Vagina (tissue), 2 donors: ENCODE measurements around the gene SLC22A5. TPM values are rescaled to one million over a fixed set of nuclear protein-coding genes. Genes with fewer than 3 reads are reported as not detected.

Experiments used
- DNase-seq, 2 donors: peaks; one replicate each; pipeline ENCODE4 v3.0.0-alpha.2; 2017; ENCODE audit errors: extremely low spot score in 2 of 2
- H3K27ac ChIP-seq: fragments of 200-600 bp; sonication (generic); one replicate; pipeline ENCODE4 v1.5.1; 2019
- H3K27me3 ChIP-seq: fragments of 200-600 bp; sonication (generic); one replicate; pipeline ENCODE4 v1.5.1; 2019
- H3K36me3 ChIP-seq, 2 donors: fragments of 200-600 bp; sonication (generic); one replicate each; pipeline ENCODE4 v1.5.1; 2017 to 2019
- H3K4me1 ChIP-seq: fragments of 200-600 bp; sonication (generic); one replicate; pipeline ENCODE4 v1.5.1; 2019
- H3K4me3 ChIP-seq, 2 donors: fragments of 200-600 bp; sonication (generic); 1 replicate in 1 of 2; 2 replicates in 1 of 2; pipeline ENCODE4 v1.5.1; 2016 to 2019
- H3K9me3 ChIP-seq: fragments of 200-600 bp; sonication (generic); one replicate; pipeline ENCODE4 v1.5.1; 2019
- POLR2A ChIP-seq, 2 donors: fragments of 450-650 bp; IDR thresholded peaks; one replicate each; pipeline ENCODE4 v1.6.1; 2017; ENCODE audit warnings: antibody characterized with exemption in 2 of 2, mild to moderate bottlenecking in 2 of 2, moderate library complexity in 2 of 2
- POLR2AphosphoS5 ChIP-seq, 2 donors: sonication (generic); formaldehyde crosslinking; IDR thresholded peaks; one replicate each; pipeline ENCODE4 v1.9.0; 2017; ENCODE audit warnings: antibody characterized with exemption in 2 of 2, mild to moderate bottlenecking in 2 of 2, low read depth in 1 of 2; ENCODE audit not compliant: insufficient read depth in 1 of 2
- intact Hi-C: fragments of 100-400 bp; cut with DNase I; formaldehyde crosslinking; loops from one replicate; pipeline ENCODE4 v1.15.1; 2023
- total RNA-seq: library from RNA; depleted of rRNA; stranded (reverse); fragments of >200 nt; gene quantifications from one replicate; pipeline ENCODE4 v1.2.3, GENCODE V29; 2016
- TF ChIP-seq, protein P1 (sequence below), 3 experiments: fragments of 450-650 bp in 2 of 3; fragments of 200-600 bp in 1 of 3; sonication (generic) in 1 of 3; IDR thresholded peaks; one replicate each; pipeline ENCODE4 v1.5.1; 2017 to 2019; ENCODE audit warnings: antibody characterized with exemption in 3 of 3, mild to moderate bottlenecking in 2 of 3, moderate library complexity in 2 of 3

The SLC22A5 gene
- total RNA-seq, 1 donor from 2014 or later = 15.2 TPM

DNA sequence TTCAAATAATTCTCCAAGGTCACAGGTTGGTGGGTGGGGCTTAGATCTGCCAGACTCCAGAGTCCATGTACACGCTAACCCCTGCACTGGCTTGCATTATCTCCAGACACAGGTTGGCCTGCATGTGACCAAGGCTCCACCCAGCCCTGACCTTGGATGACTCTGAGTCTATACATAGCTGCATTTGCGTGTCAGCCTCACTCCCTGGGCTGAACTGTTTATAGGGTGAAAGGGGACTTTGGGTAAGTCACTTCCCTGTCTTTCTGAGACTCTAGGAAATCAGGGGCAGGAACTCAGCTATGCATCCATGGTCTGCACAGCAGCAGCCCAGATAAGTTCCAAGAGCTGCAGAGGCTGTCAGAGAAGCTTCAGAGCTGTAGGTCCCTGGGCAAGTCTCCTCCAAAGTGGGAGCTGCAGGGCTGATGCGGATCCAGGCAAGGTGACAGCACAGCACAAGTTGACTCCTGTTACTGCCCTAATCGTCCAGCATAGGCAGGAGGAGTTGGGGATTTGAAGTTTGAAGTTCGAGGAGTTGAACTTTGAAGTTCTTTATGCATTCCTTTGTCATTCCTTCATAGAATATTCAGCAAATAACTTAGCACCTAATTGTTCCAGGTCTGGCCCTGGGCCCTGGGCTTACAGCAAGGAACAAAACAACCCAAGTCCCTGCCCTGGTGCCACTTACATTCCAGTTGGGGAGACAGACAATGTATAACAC is 53.4 kb downstream of the SLC22A5 start:
- Histone ChIP-seq H3K9me3 (no peaks in the 10 kb centered on the region), H3K27ac (peak overlapping the region; percentile 1), H3K27me3 (no peaks in the 10 kb centered on the region), H3K36me3 (no peaks in the 10 kb centered on the region), H3K4me1 (peaks cover 98% of the 10 kb centered on the region), H3K4me3 (no peak overlapping the region)
- TF ChIP-seq POLR2A (IDR thresholded peaks at IDR 0.05) (no peak), POLR2AphosphoS5 (IDR thresholded peaks at IDR 0.05; ENCODE audit: insufficient read depth in 1 of 2, low read depth in 1 of 2) (no peak)
- TF ChIP-seq, protein P1, sequence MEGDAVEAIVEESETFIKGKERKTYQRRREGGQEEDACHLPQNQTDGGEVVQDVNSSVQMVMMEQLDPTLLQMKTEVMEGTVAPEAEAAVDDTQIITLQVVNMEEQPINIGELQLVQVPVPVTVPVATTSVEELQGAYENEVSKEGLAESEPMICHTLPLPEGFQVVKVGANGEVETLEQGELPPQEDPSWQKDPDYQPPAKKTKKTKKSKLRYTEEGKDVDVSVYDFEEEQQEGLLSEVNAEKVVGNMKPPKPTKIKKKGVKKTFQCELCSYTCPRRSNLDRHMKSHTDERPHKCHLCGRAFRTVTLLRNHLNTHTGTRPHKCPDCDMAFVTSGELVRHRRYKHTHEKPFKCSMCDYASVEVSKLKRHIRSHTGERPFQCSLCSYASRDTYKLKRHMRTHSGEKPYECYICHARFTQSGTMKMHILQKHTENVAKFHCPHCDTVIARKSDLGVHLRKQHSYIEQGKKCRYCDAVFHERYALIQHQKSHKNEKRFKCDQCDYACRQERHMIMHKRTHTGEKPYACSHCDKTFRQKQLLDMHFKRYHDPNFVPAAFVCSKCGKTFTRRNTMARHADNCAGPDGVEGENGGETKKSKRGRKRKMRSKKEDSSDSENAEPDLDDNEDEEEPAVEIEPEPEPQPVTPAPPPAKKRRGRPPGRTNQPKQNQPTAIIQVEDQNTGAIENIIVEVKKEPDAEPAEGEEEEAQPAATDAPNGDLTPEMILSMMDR (IDR thresholded peaks at IDR 0.05) = no peak
- intact Hi-C loops = no loop called here
- DNase-seq = peak in 1 of 2 donors; percentile 85

DNA sequence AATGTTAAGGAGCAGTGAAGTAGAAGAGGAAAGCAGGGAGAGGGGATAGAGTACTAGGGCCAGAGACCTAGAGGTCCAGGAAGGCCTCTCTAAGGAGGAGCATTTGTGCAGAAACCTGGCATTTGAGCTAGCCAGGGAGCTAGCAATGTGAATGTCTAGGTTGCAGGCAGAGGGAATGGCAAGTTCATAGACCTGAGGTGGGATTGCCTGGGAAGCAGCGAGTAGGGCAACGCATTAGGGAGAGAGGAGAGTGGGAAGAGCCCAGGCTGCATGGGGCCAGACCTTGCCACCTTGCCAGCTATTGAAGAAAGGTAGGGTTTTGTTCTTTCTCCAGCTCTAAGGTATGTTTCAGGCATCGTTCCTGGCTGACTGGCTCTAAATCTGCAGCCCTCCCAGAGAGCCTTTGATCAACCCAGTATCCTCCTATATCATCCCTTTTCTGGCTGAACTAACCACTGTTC is 54.0 kb downstream of the SLC22A5 start:
- H3K4me1 ChIP-seq = peaks cover 98% of the 10 kb centered on the region
- peak overlapping the region; percentile 1 for H3K27ac ChIP-seq
- peak in 1 of 2 donors; percentile 83 for DNase-seq
- H3K9me3 ChIP-seq = no peaks in the 10 kb centered on the region
- no peaks in the 10 kb centered on the region for H3K27me3 ChIP-seq
- H3K4me3 ChIP-seq = no peak overlapping the region
- intact Hi-C loops = no loop called here
- no peaks in the 10 kb centered on the region for H3K36me3 ChIP-seq
- TF ChIP-seq POLR2A (IDR thresholded peaks at IDR 0.05) (no peak), POLR2AphosphoS5 (IDR thresholded peaks at IDR 0.05; ENCODE audit: insufficient read depth in 1 of 2, low read depth in 1 of 2) (no peak)
- TF ChIP-seq, protein P1 (IDR thresholded peaks at IDR 0.05) = no peak

DNA sequence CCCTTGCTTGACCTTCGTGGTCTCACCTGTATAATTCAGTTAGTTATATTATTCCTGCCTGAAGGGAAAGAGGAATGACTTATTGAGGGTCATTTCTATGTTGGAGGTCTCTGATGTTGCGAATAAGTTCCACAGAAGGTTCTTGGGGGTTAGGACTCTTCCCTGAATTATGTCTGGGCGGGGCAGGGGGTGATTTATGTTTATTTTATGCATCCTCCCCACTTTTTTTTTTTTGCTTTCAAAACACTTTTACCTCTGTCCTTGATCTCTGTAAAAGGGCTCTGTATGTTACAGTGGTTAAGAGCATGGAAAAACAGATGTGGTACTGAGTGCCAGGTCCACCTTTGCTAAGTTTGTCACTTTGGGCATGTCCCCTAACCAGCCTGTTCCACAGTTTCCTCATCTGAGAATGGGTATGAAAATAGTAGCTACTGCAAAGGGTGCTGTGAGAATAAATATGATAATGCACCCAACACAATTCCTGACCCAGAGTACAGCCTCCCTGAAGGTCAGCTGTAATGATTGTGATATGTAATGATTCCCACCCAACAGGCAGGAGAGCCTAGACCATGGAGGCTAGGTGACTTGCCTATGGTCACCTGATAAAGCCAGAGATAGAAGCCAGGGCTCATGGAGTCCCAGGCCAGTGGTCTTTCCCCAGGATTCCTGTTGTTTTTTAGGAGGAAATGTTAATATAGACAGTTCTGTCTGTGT is 54.8 kb downstream of the SLC22A5 start:
- intact Hi-C loops = no loop called here
- Histone ChIP-seq H3K36me3 (no peaks in the 10 kb centered on the region), H3K27me3 (no peaks in the 10 kb centered on the region), H3K4me1 (peaks cover 100% of the 10 kb centered on the region), H3K9me3 (no peaks in the 10 kb centered on the region), H3K27ac (peak overlapping the region; percentile 70), H3K4me3 (no peak overlapping the region)
- TF ChIP-seq, protein P1 (IDR thresholded peaks at IDR 0.05) = no peak
- TF ChIP-seq POLR2AphosphoS5 (IDR thresholded peaks at IDR 0.05; ENCODE audit: insufficient read depth in 1 of 2, low read depth in 1 of 2) (no peak), POLR2A (IDR thresholded peaks at IDR 0.05) (no peak)
- peak in 1 of 2 donors; percentile 62 for DNase-seq

DNA sequence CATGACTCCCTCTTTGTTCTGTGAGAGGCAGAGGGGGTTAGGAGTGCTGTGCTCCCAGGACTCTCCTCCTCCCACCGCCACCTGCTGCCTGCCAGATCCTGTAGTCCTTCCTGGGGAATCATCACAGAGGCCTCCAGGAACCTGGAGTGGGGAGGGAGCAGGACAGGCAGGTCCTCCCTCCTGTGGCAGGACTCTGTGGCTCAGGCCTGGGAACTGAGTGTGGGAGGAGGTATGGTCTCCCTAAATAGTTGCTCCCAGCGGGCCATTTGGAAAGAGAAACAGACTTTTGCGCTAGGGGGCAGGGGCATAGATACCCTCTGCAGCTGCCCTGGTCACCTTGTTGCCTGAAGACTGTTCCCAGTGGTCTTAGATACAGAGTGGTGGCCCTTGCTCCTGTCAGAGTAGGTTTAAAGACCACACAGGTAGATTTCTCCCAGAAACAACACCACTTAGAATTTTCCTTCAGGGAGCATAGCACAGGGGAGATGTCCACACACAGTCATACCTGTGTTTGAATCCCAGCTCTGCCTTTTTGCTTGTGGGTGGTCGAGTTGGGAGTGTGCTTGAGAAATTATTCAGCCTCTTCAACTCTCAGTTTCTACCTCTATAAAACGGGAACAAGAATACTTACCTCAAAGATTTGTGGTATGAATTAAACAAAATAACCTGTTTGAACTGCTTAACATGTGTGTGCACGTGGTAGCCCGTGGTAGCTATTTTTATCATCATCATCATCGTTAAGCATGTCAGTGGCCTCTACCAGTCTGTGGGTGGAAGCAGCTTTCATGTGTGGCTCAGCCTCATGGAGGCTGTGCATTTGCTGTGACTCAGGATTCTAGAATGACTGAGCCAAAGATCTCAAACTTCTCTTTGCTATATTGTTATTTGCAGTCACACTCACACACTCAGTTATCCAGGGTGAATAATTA is 55.8 kb downstream of the SLC22A5 start:
- TF ChIP-seq POLR2A (IDR thresholded peaks at IDR 0.05) (no peak), POLR2AphosphoS5 (IDR thresholded peaks at IDR 0.05; ENCODE audit: insufficient read depth in 1 of 2, low read depth in 1 of 2) (no peak)
- TF ChIP-seq, protein P1 (IDR thresholded peaks at IDR 0.05) = no peak
- peak in 1 of 2 donors; percentile 82 for DNase-seq
- intact Hi-C loops = no loop called here
- H3K27ac ChIP-seq = peak overlapping the region; percentile 70
- H3K4me1 ChIP-seq = peaks cover 94% of the 10 kb centered on the region
- H3K9me3 ChIP-seq = no peaks in the 10 kb centered on the region
- no peak overlapping the region for H3K4me3 ChIP-seq
- H3K27me3 ChIP-seq = no peaks in the 10 kb centered on the region
- no peaks in the 10 kb centered on the region for H3K36me3 ChIP-seq
